Activated naive CD8-positive, alpha-beta T cell treated with anti-CD3 and anti-CD28 coated beads, Interleukin-2, amount 50 U/mL, for 16 hours (primary cell): ENCODE data around the gene HOGA1.
"Not testable (repeated sequence)": the region's sequence is repeated elsewhere in the genome, so short reads cannot be mapped to it uniquely, and the experiment has no call there.

Source experiments
- DNase-seq: peaks from one replicate; pipeline ENCODE4 v3.0.0-alpha.2; 2020; ENCODE audit warnings: low read depth, low spot score

The HOGA1 gene

DNA sequence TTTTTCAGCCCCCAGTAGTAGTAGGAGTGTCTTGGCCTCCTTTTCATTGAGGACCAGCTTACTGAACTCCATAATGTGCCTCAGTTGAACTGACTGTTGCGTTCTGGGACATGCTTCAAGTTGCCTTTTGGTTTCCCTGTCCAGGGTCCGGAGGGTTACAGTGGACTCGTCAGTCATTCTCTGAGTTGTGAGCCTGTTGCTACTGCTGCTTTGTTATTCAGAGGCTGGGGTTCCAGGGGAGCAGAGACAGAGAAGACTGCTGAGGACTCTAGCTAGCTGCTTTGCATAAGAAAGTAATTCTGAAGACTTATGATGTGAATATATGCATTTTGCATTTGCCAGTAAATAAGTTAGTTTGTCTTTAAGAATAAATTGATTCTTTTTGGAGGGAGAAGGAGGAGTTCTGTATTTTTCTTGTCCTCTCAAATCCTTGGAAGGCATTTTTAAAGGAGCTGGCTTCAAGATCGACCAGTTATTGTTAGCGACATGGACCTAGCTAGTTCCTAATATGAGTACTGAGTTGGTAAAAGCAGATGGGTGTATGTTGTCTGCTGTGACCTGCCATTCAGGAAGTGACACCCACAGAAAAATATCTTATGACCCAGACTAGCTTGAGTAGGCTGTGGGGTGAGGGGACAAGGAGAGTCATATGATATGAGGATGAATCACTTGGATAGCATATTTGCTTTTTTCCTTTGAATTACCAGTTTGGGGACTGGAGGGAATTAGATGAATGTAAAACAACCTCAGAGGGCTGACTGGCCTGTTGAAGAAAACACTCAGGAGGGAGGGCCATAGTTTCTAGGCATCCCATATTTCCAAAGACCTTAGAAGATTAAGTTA is 64.6 kb downstream of the HOGA1 start:
- no peak for DNase-seq

DNA sequence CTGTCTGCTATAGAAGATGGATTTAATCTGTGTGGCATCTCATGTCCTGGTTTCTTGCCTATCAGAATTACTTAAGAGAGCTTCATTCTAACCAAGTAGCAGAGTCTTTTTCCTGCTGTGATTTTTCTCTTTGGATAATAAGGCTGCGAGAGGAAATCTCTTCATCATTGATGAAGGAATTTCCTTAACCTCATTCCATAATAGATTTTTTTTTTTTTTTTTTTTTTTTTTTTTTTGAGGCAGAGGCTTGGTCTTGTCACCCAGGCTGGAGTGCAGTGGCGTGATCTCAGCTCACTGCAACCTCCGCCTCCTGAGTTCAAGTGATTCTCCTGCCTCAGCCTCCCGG is 65.2 kb downstream of the HOGA1 start:
- not testable (repeated sequence) for DNase-seq

DNA sequence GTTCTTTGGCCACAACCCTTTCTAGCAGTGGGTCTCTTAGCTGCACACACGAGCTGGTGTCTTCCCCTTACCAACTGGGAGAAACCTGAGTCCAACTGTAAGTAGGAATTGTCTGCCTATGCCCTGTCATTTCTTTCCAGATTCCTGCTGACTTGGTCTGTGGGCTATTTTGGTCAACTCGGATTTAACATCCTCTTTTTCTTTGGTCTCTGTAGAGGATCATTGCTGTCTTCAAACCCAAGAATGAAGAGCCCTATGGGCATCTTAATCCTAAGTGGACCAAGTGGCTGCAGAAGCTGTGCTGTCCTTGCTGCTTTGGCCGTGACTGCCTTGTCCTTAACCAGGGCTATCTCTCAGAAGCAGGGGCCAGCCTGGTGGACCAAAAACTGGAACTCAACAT is 66.5 kb downstream of the HOGA1 start:
- DNase-seq = no peak

DNA sequence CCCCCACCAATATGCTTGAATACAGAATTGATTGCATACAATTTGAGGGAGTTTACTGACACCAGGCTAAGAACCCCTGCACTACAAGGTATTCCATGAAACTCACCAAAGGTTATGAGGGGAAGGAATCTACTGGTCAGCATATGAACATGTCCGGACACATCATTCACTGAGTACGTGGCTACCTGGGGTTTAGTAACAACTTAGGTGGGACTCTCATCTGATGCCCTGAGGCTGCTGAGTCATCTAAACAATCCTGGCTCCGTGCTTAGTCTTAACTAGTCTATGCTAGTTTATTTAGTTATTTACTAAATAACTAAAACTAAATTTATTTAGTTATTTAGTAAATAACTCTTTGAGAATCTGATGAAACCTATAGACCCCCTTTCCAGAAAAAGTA is 67.6 kb downstream of the HOGA1 start:
- DNase-seq = no peak

DNA sequence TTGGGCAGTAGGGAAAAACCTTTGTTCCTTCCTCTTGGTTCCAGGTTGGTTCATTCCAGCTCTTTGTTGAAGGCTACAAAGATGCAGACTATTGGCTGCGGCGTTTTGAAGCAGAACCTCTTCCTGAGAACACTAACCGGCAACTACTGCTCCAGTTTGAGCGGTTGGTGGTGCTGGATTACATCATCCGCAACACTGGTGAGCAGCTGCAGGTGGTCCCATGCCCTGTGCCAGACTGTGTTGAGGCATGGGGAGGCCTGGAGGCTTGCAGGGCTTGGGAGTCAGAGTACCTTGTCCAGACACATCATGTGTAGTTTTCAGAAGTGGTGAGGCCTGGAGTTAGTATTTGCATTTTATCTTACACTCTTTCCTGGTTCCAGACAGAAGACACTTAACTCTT is 72.6 kb downstream of the HOGA1 start:
- DNase-seq = no peak

DNA sequence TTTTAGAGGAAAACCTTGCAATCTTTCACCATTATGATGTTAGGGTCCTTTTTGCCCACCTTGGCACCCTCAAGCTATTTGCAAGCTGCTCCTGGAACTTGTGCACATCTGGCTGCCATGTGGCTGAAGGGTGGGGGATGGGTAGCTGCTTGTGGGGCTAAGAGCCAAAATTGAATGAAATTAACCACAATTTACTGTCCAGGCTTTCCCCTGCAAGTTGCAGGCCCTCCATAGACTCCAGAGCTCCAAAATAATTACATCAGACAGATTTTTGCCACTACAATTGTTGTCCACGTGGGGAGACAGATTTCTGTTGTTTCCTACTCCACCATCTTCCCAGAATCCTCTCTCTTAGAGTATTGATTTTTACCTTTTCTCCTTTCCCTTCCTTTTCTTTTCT is 75.4 kb downstream of the HOGA1 start:
- DNase-seq = no peak
